Activated T-cell treated with anti-CD3 and anti-CD28 coated beads for 48 hours (primary cell): ENCODE measurements around the gene CPTP.

ENCODE experiments used
- DNase-seq: peaks from one replicate; pipeline ENCODE4 v3.0.0-alpha.2; 2020; ENCODE audit warnings: low read depth

CPTP gene

DNA sequence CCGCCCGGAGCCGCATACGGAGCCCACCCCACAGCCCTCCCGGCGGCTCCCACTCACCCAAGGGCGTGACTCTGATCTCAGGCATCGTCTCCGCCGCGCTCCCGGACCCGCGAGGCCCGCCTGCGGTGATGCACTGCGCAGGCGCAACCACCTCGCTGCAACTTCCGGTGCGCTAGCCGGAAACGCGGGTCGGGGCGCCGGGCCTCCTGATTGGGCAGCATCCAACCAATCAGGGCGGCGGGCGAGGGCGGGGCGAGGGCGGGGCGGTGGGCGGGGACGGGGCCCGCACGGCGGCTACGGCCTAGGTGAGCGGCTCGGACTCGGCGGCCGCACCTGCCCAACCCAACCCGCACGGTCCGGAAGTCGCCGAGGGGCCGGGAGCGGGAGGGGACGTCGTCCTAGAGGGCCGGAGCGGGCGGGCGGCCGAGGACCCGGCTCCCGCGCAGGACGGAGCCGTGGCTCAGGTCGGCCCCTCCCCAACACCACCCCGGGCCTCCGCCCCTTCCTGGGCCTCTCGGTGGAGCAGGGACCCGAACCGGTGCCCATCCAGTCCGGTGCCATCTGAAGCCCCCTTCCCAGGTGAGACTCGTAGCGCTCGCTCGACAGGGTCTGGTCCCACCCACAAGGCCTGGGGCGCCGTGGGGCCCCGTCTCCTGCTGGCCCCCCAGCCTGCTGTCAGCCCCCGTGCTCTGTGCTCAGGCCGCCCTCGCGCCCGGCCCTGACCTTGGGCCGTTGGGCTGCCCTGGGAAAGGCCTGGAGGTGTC lies at the start of gene CPTP, which contains the start of gene INTS11:
CPTP (plus strand) TSS at position 279 of the 764 bp plus-strand sequence. CDS start 2,109 bp downstream, outside the sequence.
INTS11 (minus strand) TSS at position 137 of the 764 bp plus-strand sequence; CDS start at position 85, 52 bp downstream.
- DNase-seq, result peak; percentile 94

GRCh38 chr1:1274931-1275431 lies 49.6 kb upstream of the CPTP start:
- DNase-seq, result no peak

- DNase-seq, result no peak
Measured at GRCh38 chr1:1275836-1276235, 48.8 kb upstream of the CPTP start.

- DNase-seq, result no peak
Measured at GRCh38 chr1:1278620-1279019, 46.0 kb upstream of the CPTP start.

GRCh38 chr1:1279028-1279427 lies 45.6 kb upstream of the CPTP start:
- DNase-seq, result no peak

DNA sequence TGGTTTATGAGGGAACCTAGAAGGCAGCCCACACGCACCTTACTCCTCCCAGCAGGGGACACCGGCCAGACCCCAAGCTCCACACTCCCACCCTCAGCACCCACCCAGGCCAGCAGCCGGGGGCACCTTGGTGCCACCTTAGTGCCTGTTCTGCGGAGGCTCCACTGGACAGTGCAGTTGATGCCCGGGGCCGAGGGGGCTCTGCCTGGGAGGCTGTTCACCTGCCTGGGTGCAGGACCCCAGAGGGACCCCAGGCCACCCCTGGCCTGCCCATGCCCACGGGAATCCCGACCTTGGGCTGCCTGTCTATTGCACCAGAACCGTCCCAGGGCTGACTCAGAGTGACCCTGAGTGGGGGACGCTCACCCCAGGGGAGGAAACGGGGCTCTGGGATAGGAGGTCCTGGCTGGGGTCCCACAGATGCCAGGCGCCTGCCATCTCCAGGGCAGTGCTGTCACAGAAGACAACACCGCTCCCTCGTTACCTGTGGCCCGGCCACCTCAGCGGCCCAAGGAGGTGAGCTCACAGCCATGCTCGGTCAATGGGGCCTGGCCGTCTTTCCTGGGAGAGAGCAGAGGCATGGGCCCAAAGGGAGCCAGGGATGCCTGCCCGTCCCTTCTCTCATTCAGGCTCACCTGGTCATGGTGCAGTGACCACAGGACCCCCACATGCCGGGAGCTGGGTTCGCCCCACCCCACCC lies 43.7 kb upstream of the CPTP start:
- DNase-seq, result no peak

GRCh38 chr1:1281533-1282321 lies 42.9 kb upstream of the CPTP start:
- no peak for DNase-seq

GRCh38 chr1:1282998-1283397 lies 41.6 kb upstream of the CPTP start:
- DNase-seq, result no peak

DNA sequence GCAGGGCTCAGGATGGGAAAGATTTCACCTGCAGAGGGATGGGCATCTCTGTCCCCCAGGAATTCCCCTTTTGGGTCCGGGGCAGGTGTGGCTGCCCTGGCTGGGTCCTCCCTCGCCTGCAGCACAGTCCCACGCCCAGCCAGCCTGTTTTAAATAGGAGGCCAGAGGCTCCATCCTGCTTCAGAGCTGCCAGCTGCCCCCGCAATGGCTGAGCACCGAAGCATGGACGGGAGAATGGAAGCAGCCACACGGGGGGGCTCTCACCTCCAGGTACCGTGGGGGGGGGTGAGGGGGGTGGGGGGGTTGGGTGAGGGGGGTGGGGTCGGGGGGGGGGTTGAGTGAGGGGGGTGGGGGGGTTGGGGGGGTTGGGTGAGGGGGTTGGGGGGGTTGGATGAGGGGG lies 40.8 kb upstream of the CPTP start:
- no peak for DNase-seq

GRCh38 chr1:1284221-1285101 lies 40.1 kb upstream of the CPTP start:
- DNase-seq, result no peak

- no peak for DNase-seq
Measured at GRCh38 chr1:1285102-1285571, 39.5 kb upstream of the CPTP start.

DNA sequence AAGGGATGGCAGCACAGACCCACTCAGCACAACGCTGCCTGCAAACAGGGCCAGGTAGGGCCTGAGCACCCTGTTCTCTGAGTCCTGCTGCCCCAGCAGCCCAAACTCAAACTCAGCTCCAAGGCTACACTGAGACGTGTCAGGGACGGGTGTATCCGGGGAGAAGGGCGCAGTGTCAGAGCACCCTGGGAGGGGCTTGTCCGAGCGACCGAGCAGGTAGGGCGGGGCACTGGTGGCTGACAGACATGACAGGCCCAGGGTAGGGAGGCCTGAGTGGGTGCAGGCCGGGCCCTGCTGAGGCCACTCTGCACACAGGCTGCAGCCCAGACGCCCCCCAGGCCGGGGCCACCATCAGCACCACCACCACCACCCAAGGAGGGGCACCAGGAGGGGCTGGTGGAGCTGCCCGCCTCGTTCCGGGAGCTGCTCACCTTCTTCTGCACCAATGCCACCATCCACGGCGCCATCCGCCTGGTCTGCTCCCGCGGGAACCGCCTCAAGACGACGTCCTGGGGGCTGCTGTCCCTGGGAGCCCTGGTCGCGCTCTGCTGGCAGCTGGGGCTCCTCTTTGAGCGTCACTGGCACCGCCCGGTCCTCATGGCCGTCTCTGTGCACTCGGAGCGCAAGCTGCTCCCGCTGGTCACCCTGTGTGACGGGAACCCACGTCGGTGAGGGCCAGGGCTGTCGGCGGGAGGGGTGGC lies 38.8 kb upstream of the CPTP start:
- DNase-seq, result no peak

- no peak for DNase-seq
Measured at GRCh38 chr1:1286313-1287261, 38.0 kb upstream of the CPTP start.

DNA sequence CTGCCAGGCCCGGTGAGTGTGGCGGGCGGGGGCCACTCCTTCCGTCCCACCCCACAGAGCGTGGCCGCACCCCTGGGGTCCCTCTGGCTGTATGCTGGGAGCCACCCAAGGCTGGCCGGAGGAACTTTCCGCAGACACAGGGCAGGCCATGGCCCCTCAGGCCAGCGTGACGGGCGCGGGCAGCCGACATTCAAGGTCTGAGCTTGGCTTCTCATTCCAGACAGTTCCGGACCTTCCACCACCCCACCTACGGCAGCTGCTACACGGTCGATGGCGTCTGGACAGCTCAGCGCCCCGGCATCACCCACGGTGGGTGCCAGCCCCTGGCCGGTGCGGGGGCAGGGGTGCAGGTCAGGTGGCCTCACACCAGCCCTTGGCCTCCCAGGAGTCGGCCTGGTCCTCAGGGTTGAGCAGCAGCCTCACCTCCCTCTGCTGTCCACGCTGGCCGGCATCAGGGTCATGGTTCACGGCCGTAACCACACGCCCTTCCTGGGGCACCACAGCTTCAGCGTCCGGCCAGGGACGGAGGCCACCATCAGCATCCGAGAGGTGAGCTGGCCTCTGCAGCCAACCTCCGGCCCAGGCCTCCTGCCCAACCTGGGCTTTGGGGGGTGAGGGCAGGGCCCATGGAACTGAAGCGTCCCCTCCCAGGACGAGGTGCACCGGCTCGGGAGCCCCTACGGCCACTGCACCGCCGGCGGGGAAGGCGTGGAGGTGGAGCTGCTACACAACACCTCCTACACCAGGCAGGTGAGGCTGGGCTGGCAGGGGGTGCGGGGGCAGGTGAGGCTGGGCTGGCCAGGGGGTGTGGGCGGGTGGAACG lies 37.1 kb upstream of the CPTP start:
- no peak for DNase-seq

GRCh38 chr1:1290238-1290731 lies 34.3 kb upstream of the CPTP start:
- no peak for DNase-seq

DNA sequence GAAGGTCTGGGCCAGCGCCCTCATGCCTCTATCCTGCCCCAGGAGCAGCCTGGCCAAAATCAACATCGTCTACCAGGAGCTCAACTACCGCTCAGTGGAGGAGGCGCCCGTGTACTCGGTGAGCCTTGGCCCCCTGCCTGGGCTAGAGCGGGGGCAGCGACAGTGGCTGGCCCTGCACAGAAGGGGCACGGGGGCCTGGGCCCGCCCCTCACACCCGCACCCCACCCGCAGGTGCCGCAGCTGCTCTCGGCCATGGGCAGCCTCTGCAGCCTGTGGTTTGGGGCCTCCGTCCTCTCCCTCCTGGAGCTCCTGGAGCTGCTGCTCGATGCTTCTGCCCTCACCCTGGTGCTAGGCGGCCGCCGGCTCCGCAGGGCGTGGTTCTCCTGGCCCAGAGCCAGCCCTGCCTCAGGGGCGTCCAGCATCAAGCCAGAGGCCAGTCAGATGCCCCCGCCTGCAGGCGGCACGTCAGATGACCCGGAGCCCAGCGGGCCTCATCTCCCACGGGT lies 33.5 kb upstream of the CPTP start:
- no peak for DNase-seq

DNA sequence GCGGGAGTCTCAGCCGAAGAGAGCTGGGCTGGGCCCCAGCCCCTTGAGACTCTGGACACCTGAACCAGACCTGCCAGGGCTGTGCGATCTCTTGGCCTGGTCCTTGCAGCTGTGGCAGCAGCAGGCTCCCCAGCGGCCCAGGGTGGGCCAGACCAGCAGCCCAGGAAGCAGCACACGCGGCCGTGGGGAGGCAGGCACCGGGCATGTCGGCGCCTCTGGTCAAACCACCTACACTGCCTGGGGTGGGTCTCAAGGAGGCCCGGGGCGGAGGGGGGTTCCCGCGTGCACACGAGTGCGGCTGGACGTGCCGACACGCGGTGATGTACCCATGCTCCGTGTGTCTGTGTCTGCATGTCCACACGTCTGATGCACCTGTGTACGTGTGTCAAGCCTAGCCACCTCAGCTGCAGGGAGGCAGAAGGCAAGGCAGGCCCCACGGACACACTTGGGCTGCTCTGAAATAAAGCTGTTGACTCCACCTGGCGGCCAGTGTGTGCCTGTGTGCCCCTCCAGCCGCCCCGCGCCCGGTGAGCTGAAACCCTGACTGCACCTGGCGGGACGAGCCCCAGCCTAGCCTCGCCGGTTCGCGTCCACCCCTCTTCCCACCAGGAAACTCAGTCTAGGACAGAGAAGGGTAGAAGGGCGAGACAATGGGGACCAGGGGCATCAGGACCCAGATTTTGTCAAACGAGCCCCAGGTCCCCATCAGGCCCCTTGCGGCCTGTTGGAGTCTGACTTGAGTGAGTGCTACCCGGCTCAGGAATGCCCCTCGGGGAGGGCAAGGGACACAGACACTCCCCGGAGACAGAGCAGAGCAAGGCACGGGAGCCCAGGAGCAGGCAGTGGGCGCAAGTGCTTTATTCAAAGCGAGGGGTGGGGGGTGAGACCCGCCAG lies 32.8 kb upstream of the CPTP start:
- DNase-seq, result peak; percentile 55
